T-cell (primary cell): ENCODE results near the gene NHSL2. TPM values are rescaled to one million over a fixed set of nuclear protein-coding genes. Genes with fewer than 3 reads are reported as not detected.
"Not testable (repeated sequence)": the region's sequence is repeated elsewhere in the genome, so short reads cannot be mapped to it uniquely, and the experiment has no call there.

Experiments used
- ATAC-seq, 4 experiments: fragments of 200-7000 bp in 3 of 4; fragments of 150-1000 bp in 1 of 4; cut with Tn5 transposase; replicated peaks in 1 of 4; 1 replicate in 3 of 4; 2 replicates in 1 of 4; pipeline ENCODE4 v1.10.0; 2021; ENCODE audit warnings: moderate library complexity in 3 of 4, mild to moderate bottlenecking in 2 of 4, moderate number of reproducible peaks in 1 of 4
- CTCF ChIA-PET, 2 donors: fragments of 300-600 bp; sonication (Branson Sonifier 250); formaldehyde crosslinking; loops; one replicate each; lab custom pipeline; 2022; ENCODE audit warnings: antibody characterized with exemption in 2 of 2; lab: Charles Lee
- POLR2A ChIA-PET, 2 donors: fragments of 300-600 bp; sonication (Branson Sonifier 250); formaldehyde crosslinking; loops; one replicate each; lab custom pipeline; 2022; ENCODE audit warnings: antibody characterized with exemption in 2 of 2; lab: Charles Lee
- DNase-seq, 35 experiments: peaks; one replicate each; pipeline versions ENCODE4 v3.0.0 to v3.0.0-alpha.2; 2013 to 2023
- H3K27ac ChIP-seq: one replicate; pipeline ENCODE4 v1.5.1; 2013; ENCODE audit warnings: low read length
- H3K27me3 ChIP-seq, 2 experiments: replicated peaks in 1 of 2; 1 replicate in 1 of 2; 2 replicates in 1 of 2; pipeline versions ENCODE4 v1.6.1 to v1.7.0; 2013; ENCODE audit warnings: low read length in 1 of 2, mixed read lengths in 1 of 2; ENCODE audit not compliant: control insufficient read depth in 2 of 2, insufficient read depth in 2 of 2; ENCODE audit errors: extremely low read depth in 1 of 2
- H3K36me3 ChIP-seq, 2 donors: 1 replicate in 1 of 2; 2 replicates in 1 of 2; pipeline versions ENCODE4 v1.6.1 to v1.7.0; 2013; ENCODE audit warnings: low read length in 1 of 2; ENCODE audit not compliant: control insufficient read depth in 2 of 2, insufficient read depth in 1 of 2; ENCODE audit errors: extremely low read depth in 1 of 2
- H3K4me1 ChIP-seq, 2 experiments: 1 replicate in 1 of 2; 2 replicates in 1 of 2; pipeline versions ENCODE4 v1.6.1 to v1.7.0; 2013; ENCODE audit warnings: low read length in 2 of 2, mixed read lengths in 1 of 2; ENCODE audit not compliant: insufficient read depth in 2 of 2, control insufficient read depth in 1 of 2; ENCODE audit errors: extremely low read depth in 1 of 2
- H3K4me3 ChIP-seq, 2 donors: 1 replicate in 1 of 2; 2 replicates in 1 of 2; pipeline versions ENCODE4 v1.5.1 to v1.7.0; 2013; ENCODE audit warnings: mild to moderate bottlenecking in 2 of 2, low read length in 1 of 2, moderate library complexity in 1 of 2; ENCODE audit not compliant: control insufficient read depth in 1 of 2; ENCODE audit errors: extremely low read depth in 1 of 2
- H3K9me3 ChIP-seq: 2 replicates; pipeline ENCODE4 v1.7.0; 2013
- H3K27ac Mint-ChIP-seq, 2 donors: one replicate each; pipeline ENCODE4 v1.8.0; 2020 to 2021; ENCODE audit warnings: mild to moderate bottlenecking in 2 of 2, mixed read lengths in 2 of 2
- H3K27me3 Mint-ChIP-seq, 2 donors: one replicate each; pipeline ENCODE4 v1.8.0; 2021 to 2022; ENCODE audit warnings: mixed read lengths in 2 of 2
- H3K36me3 Mint-ChIP-seq: one replicate; pipeline ENCODE4 v1.8.0; 2021; ENCODE audit warnings: mixed read lengths
- H3K4me1 Mint-ChIP-seq, 3 donors: one replicate each; pipeline ENCODE4 v1.8.0; 2020 to 2022; ENCODE audit warnings: mixed read lengths in 3 of 3, mild to moderate bottlenecking in 1 of 3
- H3K4me3 Mint-ChIP-seq, 3 donors: one replicate each; pipeline ENCODE4 v1.8.0; 2020 to 2022; ENCODE audit warnings: mild to moderate bottlenecking in 3 of 3, mixed read lengths in 3 of 3, moderate library complexity in 3 of 3
- H3K9me3 Mint-ChIP-seq, 3 donors: one replicate each; pipeline ENCODE4 v1.8.0; 2020 to 2022; ENCODE audit warnings: mixed read lengths in 3 of 3
- WGBS: methylation state at CpG from one replicate; pipeline ENCODE4 v1.1.5; 2013; ENCODE audit warnings: missing lambda C conversion rate; ENCODE audit not compliant: insufficient coverage; 5-methylcytosine and 5-hydroxymethylcytosine counted together
- total RNA-seq, 35 experiments: library from RNA in 6 of 35; stranded (reverse) in 6 of 35; fragments of 120-200 nt in 1 of 35; gene quantifications; one replicate each; pipeline versions ENCODE4 v1.2.1 to v1.2.4 and lab custom pipeline; 2013 to 2026

The NHSL2 gene
- total RNA-seq, 5 donors from 2014 or later (not counting 1 experiment from before 2014, with no cell fraction given): 3.3 to 11.7 (median 8.1) TPM

GRCh38 chrX:71958281-71958675 lies 47.6 kb downstream of the NHSL2 start:
- no peak overlapping the region for H3K4me3 Mint-ChIP-seq

GRCh38 chrX:71964184-71964583 lies 53.5 kb downstream of the NHSL2 start:
- H3K27me3 ChIP-seq, H3K9me3 ChIP-seq, H3K4me1 ChIP-seq, H3K4me1 Mint-ChIP-seq, H3K4me3 Mint-ChIP-seq, H3K27ac Mint-ChIP-seq, H3K36me3 ChIP-seq, ATAC-seq, H3K9me3 Mint-ChIP-seq, H3K4me3 ChIP-seq, H3K36me3 Mint-ChIP-seq, POLR2A ChIA-PET, CTCF ChIA-PET, H3K27ac ChIP-seq, DNase-seq: not testable (repeated sequence)
- peaks cover 2 to 22% of the 10 kb centered on the region in 2 donors for H3K27me3 Mint-ChIP-seq

More at GRCh38 chrX:71958281-71958675, 47.6 kb downstream of the NHSL2 start:
- H3K9me3 Mint-ChIP-seq: no peaks in the 10 kb centered on the region
- no peak overlapping the region for H3K4me3 ChIP-seq
- DNase-seq (no peak), ATAC-seq (no peak)
- H3K36me3 ChIP-seq: no peaks in the 10 kb centered on the region
- no peaks in the 10 kb centered on the region for H3K4me1 Mint-ChIP-seq
- WGBS: no CpG with 5 or more reads among the region's 2 CpGs
- H3K27me3 Mint-ChIP-seq: peaks cover 0 to 21% of the 10 kb centered on the region in 2 donors
- H3K9me3 ChIP-seq: no peaks in the 10 kb centered on the region
- CTCF ChIA-PET: no interaction called here
- peaks cover 0 to 3% of the 10 kb centered on the region in 2 experiments for H3K27me3 ChIP-seq
- H3K27ac Mint-ChIP-seq: no peak overlapping the region
- no peaks in the 10 kb centered on the region for H3K4me1 ChIP-seq
- no peaks in the 10 kb centered on the region for H3K36me3 Mint-ChIP-seq
- POLR2A ChIA-PET: no interaction called here
- H3K27ac ChIP-seq: no peak overlapping the region

- H3K4me1 ChIP-seq: no peaks in the 10 kb centered on the region
- Mint-ChIP-seq H3K4me1 (no peaks in the 10 kb centered on the region), H3K27ac (no peak overlapping the region), H3K9me3 (no peaks in the 10 kb centered on the region), H3K27me3 (peaks cover 15 to 31% of the 10 kb centered on the region in 2 donors), H3K4me3 (no peak overlapping the region), H3K36me3 (no peaks in the 10 kb centered on the region)
- CTCF ChIA-PET: no interaction called here
- no peaks in the 10 kb centered on the region for H3K9me3 ChIP-seq
- 91% methylated on average over 4 of the region's 4 CpGs for WGBS
- H3K27ac ChIP-seq: no peak overlapping the region
- no peak overlapping the region for H3K4me3 ChIP-seq
- H3K36me3 ChIP-seq: no peaks in the 10 kb centered on the region
- DNase-seq (no peak), ATAC-seq (no peak)
- POLR2A ChIA-PET: no interaction called here
- H3K27me3 ChIP-seq: peaks cover 0 to 4% of the 10 kb centered on the region in 2 experiments
These were observed 64.3 kb downstream of the NHSL2 start for GRCh38 chrX:71974916-71975315.

GRCh38 chrX:71976753-71977152 lies 66.1 kb downstream of the NHSL2 start:
- Histone ChIP-seq H3K27me3 (peaks cover 0 to 4% of the 10 kb centered on the region in 2 experiments), H3K27ac (no peak overlapping the region), H3K36me3 (no peaks in the 10 kb centered on the region), H3K4me3 (no peak overlapping the region), H3K9me3 (no peaks in the 10 kb centered on the region), H3K4me1 (no peaks in the 10 kb centered on the region)
- Mint-ChIP-seq H3K27ac (no peak overlapping the region), H3K4me3 (no peak overlapping the region), H3K27me3 (peaks cover 13 to 40% of the 10 kb centered on the region in 2 donors), H3K36me3 (no peaks in the 10 kb centered on the region), H3K9me3 (no peaks in the 10 kb centered on the region), H3K4me1 (no peaks in the 10 kb centered on the region)
- no peak for DNase-seq
- CTCF ChIA-PET: interaction anchor here in 1 of 2 donors (0.7 kb wide), 1 partner anchor 8 kb away, joined by 7 read pairs; no protein-coding TSS in a partner anchor
- ATAC-seq: no peak
- no CpG with 5 or more reads among the region's 3 CpGs for WGBS
- POLR2A ChIA-PET: interaction anchor here (0.5 to 0.6 kb wide), 2 partner anchors 11 to 582 kb away, joined by 3 read pairs; no protein-coding TSS in a partner anchor

GRCh38 chrX:71978164-71978563 lies 67.5 kb downstream of the NHSL2 start:
- Mint-ChIP-seq H3K27ac (no peak overlapping the region), H3K36me3 (no peaks in the 10 kb centered on the region), H3K4me3 (no peak overlapping the region), H3K9me3 (no peaks in the 10 kb centered on the region), H3K4me1 (no peaks in the 10 kb centered on the region), H3K27me3 (peaks cover 15 to 45% of the 10 kb centered on the region in 2 donors)
- no peak for ATAC-seq
- Histone ChIP-seq H3K27me3 (peaks cover 0 to 4% of the 10 kb centered on the region in 2 experiments), H3K4me1 (no peaks in the 10 kb centered on the region), H3K4me3 (no peak overlapping the region), H3K36me3 (no peaks in the 10 kb centered on the region), H3K9me3 (no peaks in the 10 kb centered on the region), H3K27ac (no peak overlapping the region)
- whole genome bisulfite sequencing: no CpG with 5 or more reads among the region's 3 CpGs
- ChIA-PET CTCF (no interaction called here), POLR2A (no interaction called here)
- DNase-seq: no peak

GRCh38 chrX:71989768-71990426 lies 79.3 kb downstream of the NHSL2 start:
- Histone ChIP-seq H3K9me3 (no peaks in the 10 kb centered on the region), H3K27me3 (no peaks in the 10 kb centered on the region), H3K27ac (no peak overlapping the region), H3K4me1 (peaks cover 0 to 41% of the 10 kb centered on the region in 2 experiments), H3K36me3 (no peaks in the 10 kb centered on the region), H3K4me3 (no peak overlapping the region)
- Mint-ChIP-seq H3K27me3 (peaks cover 0 to 16% of the 10 kb centered on the region in 2 donors), H3K4me3 (no peak overlapping the region), H3K36me3 (no peaks in the 10 kb centered on the region), H3K27ac (no peak overlapping the region), H3K4me1 (peaks cover 7 to 32% (median 10%) of the 10 kb centered on the region in 3 donors), H3K9me3 (no peaks in the 10 kb centered on the region)
- no peak for ATAC-seq
- no peak for DNase-seq
- ChIA-PET CTCF (no interaction called here), POLR2A (no interaction called here)
- WGBS: 94% methylated on average over 4 of the region's 9 CpGs
